SU-DHL-6 (cell line): Measurements from ENCODE around the gene ESR1.

ENCODE experiments used
- EZH2phosphoT487 ChIP-seq: fragments of 200-600 bp; sonication (generic), shearing (Covaris generic); conservative IDR thresholded peaks from 2 replicates; pipeline ENCODE4 v1.6.1; 2018; ENCODE audit warnings: mild to moderate bottlenecking, antibody characterized with exemption, low read length, moderate library complexity, mixed read lengths
- TF ChIP-seq, protein P1 (sequence below): fragments of 200-600 bp; sonication (generic); IDR thresholded peaks from one replicate; pipeline ENCODE4 v1.5.1; 2017; ENCODE audit warnings: antibody characterized with exemption, mild to moderate bottlenecking, low read length, moderate library complexity; ENCODE audit not compliant: insufficient read depth, poor library complexity, severe bottlenecking

DNA sequence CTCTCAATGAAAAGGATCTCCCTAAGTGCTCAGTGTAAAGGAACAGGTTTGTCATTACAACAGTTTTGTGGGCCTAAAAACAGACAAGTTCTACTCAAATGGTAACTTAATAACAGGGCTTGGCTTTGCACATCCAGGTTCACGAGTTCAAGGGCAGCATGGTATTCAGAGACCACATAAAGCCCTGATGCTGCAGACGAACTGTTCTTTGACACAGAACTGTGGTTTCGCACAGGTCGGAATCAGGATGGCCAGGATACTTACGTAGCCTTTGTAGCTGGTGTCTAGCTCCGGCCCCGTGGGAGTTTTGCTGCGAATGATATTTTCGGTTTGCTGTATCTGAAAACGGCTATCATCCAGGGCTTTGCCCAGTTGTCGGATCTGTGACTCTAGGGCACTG lies 335.9 kb downstream of the ESR1 start:
- TF ChIP-seq, protein P1, sequence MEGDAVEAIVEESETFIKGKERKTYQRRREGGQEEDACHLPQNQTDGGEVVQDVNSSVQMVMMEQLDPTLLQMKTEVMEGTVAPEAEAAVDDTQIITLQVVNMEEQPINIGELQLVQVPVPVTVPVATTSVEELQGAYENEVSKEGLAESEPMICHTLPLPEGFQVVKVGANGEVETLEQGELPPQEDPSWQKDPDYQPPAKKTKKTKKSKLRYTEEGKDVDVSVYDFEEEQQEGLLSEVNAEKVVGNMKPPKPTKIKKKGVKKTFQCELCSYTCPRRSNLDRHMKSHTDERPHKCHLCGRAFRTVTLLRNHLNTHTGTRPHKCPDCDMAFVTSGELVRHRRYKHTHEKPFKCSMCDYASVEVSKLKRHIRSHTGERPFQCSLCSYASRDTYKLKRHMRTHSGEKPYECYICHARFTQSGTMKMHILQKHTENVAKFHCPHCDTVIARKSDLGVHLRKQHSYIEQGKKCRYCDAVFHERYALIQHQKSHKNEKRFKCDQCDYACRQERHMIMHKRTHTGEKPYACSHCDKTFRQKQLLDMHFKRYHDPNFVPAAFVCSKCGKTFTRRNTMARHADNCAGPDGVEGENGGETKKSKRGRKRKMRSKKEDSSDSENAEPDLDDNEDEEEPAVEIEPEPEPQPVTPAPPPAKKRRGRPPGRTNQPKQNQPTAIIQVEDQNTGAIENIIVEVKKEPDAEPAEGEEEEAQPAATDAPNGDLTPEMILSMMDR = no peak
- no peak for TF ChIP-seq EZH2phosphoT487
